Loucy (cell line): ENCODE measurements around the gene GAB2.

ENCODE experiments used
- H2AFZ ChIP-seq: fragments of 200-600 bp; sonication (generic); 2 replicates; pipeline ENCODE4 v1.6.0; 2016; ENCODE audit warnings: antibody characterized with exemption, mild to moderate bottlenecking, low read length, moderate library complexity
- H3F3A ChIP-seq: fragments of 200-600 bp; 2 replicates; pipeline ENCODE4 v1.6.0; 2016; ENCODE audit warnings: antibody characterized with exemption, low read depth, mild to moderate bottlenecking
- H3K27me3 ChIP-seq: fragments of 200-600 bp; sonication (generic); 2 replicates; pipeline ENCODE4 v1.6.1; 2014; ENCODE audit warnings: low read length, mild to moderate bottlenecking; ENCODE audit not compliant: insufficient read depth, poor library complexity, severe bottlenecking
- H3K36me3 ChIP-seq: fragments of 200-600 bp; sonication (generic); 2 replicates; pipeline ENCODE4 v1.6.1; 2016; ENCODE audit warnings: low read length; ENCODE audit not compliant: insufficient read depth
- H3K4me1 ChIP-seq: fragments of 200-600 bp; sonication (generic); 2 replicates; pipeline ENCODE4 v1.5.1; 2014; ENCODE audit warnings: low read length, mild to moderate bottlenecking; ENCODE audit not compliant: insufficient read depth, poor library complexity, severe bottlenecking
- H3K4me2 ChIP-seq: fragments of 200-600 bp; sonication (generic); 2 replicates; pipeline ENCODE4 v1.6.0; 2014; ENCODE audit warnings: antibody characterized with exemption, low read length, low read depth, mild to moderate bottlenecking; ENCODE audit not compliant: poor library complexity, severe bottlenecking
- H3K4me3 ChIP-seq: fragments of 200-600 bp; sonication (generic); 2 replicates; pipeline ENCODE4 v1.5.1; 2014; ENCODE audit warnings: low read length, mild to moderate bottlenecking, mixed read lengths; ENCODE audit not compliant: poor library complexity, severe bottlenecking
- H3K79me2 ChIP-seq: fragments of 200-600 bp; sonication (generic); 2 replicates; pipeline ENCODE4 v1.6.1; 2014; ENCODE audit warnings: low read length; ENCODE audit not compliant: insufficient read depth
- H3K9ac ChIP-seq: fragments of 200-600 bp; sonication (generic); 2 replicates; pipeline ENCODE4 v1.6.0; 2014; ENCODE audit warnings: mild to moderate bottlenecking, low read depth, low read length, moderate library complexity; ENCODE audit not compliant: poor library complexity, severe bottlenecking
- H3K9me2 ChIP-seq: fragments of 200-600 bp; sonication (generic); replicated peaks from 2 replicates; pipeline ENCODE4 v1.6.1; 2016; ENCODE audit warnings: low read depth, low read length, mixed read lengths
- H3K9me3 ChIP-seq: fragments of 200-600 bp; sonication (generic); 2 replicates; pipeline ENCODE4 v1.6.1; 2014; ENCODE audit warnings: mild to moderate bottlenecking, antibody characterized with exemption, low read length, low read depth; ENCODE audit not compliant: insufficient read depth
- H4K20me1 ChIP-seq: fragments of 200-600 bp; sonication (generic); 2 replicates; pipeline ENCODE4 v1.6.0; 2014; ENCODE audit warnings: antibody characterized with exemption, low read length, mild to moderate bottlenecking; ENCODE audit not compliant: insufficient read depth, poor library complexity, severe bottlenecking
- EZH2phosphoT487 ChIP-seq: fragments of 200-600 bp; IDR thresholded peaks from 2 replicates; pipeline ENCODE4 v1.6.1; 2018; ENCODE audit warnings: antibody characterized with exemption, mild to moderate bottlenecking, moderate library complexity, borderline replicate concordance
- TF ChIP-seq, protein P1 (sequence below): fragments of 200-600 bp; sonication (generic); conservative IDR thresholded peaks from 2 replicates; pipeline ENCODE4 v1.5.1; 2014; ENCODE audit warnings: mild to moderate bottlenecking, antibody characterized with exemption, low read length

Gene GAB2

GRCh38 chr11:78323363-78323762 is 94.3 kb downstream of the GAB2 start:
- no peak overlapping the region for H3K4me3 ChIP-seq
- no peak overlapping the region for H3K4me2 ChIP-seq
- no peaks in the 10 kb centered on the region for H3K9me2 ChIP-seq
- no peak overlapping the region for H3K9ac ChIP-seq
- H3K79me2 ChIP-seq: no peaks in the 10 kb centered on the region
- H3K9me3 ChIP-seq: no peaks in the 10 kb centered on the region
- TF ChIP-seq, protein P1, sequence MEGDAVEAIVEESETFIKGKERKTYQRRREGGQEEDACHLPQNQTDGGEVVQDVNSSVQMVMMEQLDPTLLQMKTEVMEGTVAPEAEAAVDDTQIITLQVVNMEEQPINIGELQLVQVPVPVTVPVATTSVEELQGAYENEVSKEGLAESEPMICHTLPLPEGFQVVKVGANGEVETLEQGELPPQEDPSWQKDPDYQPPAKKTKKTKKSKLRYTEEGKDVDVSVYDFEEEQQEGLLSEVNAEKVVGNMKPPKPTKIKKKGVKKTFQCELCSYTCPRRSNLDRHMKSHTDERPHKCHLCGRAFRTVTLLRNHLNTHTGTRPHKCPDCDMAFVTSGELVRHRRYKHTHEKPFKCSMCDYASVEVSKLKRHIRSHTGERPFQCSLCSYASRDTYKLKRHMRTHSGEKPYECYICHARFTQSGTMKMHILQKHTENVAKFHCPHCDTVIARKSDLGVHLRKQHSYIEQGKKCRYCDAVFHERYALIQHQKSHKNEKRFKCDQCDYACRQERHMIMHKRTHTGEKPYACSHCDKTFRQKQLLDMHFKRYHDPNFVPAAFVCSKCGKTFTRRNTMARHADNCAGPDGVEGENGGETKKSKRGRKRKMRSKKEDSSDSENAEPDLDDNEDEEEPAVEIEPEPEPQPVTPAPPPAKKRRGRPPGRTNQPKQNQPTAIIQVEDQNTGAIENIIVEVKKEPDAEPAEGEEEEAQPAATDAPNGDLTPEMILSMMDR: no peak
- TF ChIP-seq EZH2phosphoT487: no peak
- H4K20me1 ChIP-seq: no peaks in the 10 kb centered on the region
- H3K36me3 ChIP-seq: no peaks in the 10 kb centered on the region
- H3K4me1 ChIP-seq: peaks cover 4% of the 10 kb centered on the region
- H2AFZ ChIP-seq: no peak overlapping the region
- H3K27me3 ChIP-seq: no peaks in the 10 kb centered on the region
- no peaks in the 10 kb centered on the region for H3F3A ChIP-seq

GRCh38 chr11:78319453-78319955 is 98.1 kb downstream of the GAB2 start:
- H3K9ac ChIP-seq: no peak overlapping the region
- H3K4me1 ChIP-seq: no peaks in the 10 kb centered on the region
- H3K4me2 ChIP-seq: no peak overlapping the region
- H4K20me1 ChIP-seq: no peaks in the 10 kb centered on the region
- no peak for TF ChIP-seq EZH2phosphoT487
- TF ChIP-seq, protein P1: no peak
- H3F3A ChIP-seq: no peaks in the 10 kb centered on the region
- H3K27me3 ChIP-seq: no peaks in the 10 kb centered on the region
- no peak overlapping the region for H3K4me3 ChIP-seq
- H3K9me3 ChIP-seq: no peaks in the 10 kb centered on the region
- no peaks in the 10 kb centered on the region for H3K36me3 ChIP-seq
- H3K79me2 ChIP-seq: no peaks in the 10 kb centered on the region
- no peak overlapping the region for H2AFZ ChIP-seq
- H3K9me2 ChIP-seq: no peaks in the 10 kb centered on the region

DNA sequence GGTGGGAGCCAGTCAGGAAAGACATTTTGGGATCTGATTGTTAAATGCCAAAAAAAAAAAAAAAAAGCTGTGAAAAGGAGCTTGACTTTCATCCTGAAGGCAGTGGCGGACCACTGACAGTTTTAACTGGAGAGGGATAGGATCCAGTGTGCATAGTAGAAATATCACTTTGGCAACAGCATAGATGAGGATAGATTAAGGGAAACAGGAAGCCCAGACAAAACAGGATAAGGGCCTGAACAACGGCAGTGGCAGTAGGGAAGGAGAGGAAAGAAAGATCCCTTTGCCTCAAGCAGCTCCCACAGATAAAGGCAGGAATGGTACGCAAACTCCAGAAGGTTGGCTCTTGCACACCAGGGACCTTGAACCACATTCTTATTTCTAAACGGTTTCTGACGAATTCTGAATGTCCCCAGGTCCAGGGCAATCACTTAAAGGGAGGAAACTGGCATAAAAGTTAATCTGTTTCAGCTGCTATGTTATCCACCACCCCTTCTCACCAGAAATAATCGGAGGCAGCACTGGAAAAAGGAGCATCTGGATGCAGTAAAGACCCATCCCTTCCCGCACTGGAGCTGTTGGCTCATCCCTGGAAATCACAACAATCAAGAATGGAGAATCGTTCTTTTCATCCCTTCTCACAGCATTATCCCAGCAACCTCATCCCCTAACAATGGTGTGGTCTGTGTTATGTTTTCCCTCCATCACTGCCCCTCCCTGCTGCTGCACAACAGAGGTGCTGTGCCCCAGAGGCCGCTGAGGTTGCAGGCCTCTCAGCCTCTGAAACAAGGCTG is 99.1 kb downstream of the GAB2 start:
- Histone ChIP-seq H2AFZ (no peak overlapping the region), H3K27me3 (no peaks in the 10 kb centered on the region), H3K4me3 (no peak overlapping the region), H3K4me1 (no peaks in the 10 kb centered on the region), H3K9ac (no peak overlapping the region), H3K9me3 (no peaks in the 10 kb centered on the region), H3K4me2 (no peak overlapping the region), H3K9me2 (no peaks in the 10 kb centered on the region), H3F3A (no peaks in the 10 kb centered on the region), H3K36me3 (no peaks in the 10 kb centered on the region), H3K79me2 (no peaks in the 10 kb centered on the region), H4K20me1 (no peaks in the 10 kb centered on the region)
- TF ChIP-seq EZH2phosphoT487: no peak
- TF ChIP-seq, protein P1: no peak
